K562 (cell line): ENCODE results near the gene IL10. TPM values are rescaled to one million over a fixed set of nuclear protein-coding genes. Genes with fewer than 3 reads are reported as not detected.

Source experiments
- ARID2 ChIP-seq: fragments of 450-650 bp; IDR thresholded peaks from 2 replicates; pipeline ENCODE4 v1.6.1; 2017; ENCODE audit warnings: antibody characterized with exemption, mild to moderate bottlenecking
- ATF2 ChIP-seq: sonication (generic); formaldehyde crosslinking; IDR thresholded peaks from 2 replicates; pipeline ENCODE4 v1.8.1; 2022; ENCODE audit warnings: missing genetic modification reagents
- ID3 ChIP-seq, 2 experiments: fragments of 250-450 bp in 1 of 2; fragments of 450-650 bp in 1 of 2; sonication (Bioruptor Pico) in 1 of 2; IDR thresholded peaks; 2 replicates each; pipeline versions ENCODE4 v1.6.1 to v1.8.0; 2016 to 2021; ENCODE audit warnings: mild to moderate bottlenecking in 2 of 2, moderate library complexity in 2 of 2, missing compliant biosample characterization in 1 of 2, missing genetic modification characterization in 1 of 2
- MTF1 ChIP-seq: fragments of 250-450 bp; sonication (Bioruptor Pico); IDR thresholded peaks from 2 replicates; pipeline ENCODE4 v1.9.0; 2021; ENCODE audit warnings: moderate library complexity, mild to moderate bottlenecking, inconsistent platforms, borderline replicate concordance
- NELFE ChIP-seq: IDR thresholded peaks from 2 replicates; pipeline ENCODE4 v1.6.1; 2011; ENCODE audit warnings: mild to moderate bottlenecking; ENCODE audit not compliant: insufficient read depth, insufficient read length
- NFYB ChIP-seq: IDR thresholded peaks from 2 replicates; pipeline ENCODE4 v1.6.1; 2011; ENCODE audit warnings: mild to moderate bottlenecking, moderate library complexity; ENCODE audit not compliant: insufficient read length; ENCODE audit errors: extremely low read depth
- NR3C1 ChIP-seq: sonication (generic); formaldehyde crosslinking; IDR thresholded peaks from 2 replicates; pipeline ENCODE4 v1.8.1; 2022; ENCODE audit warnings: missing genetic modification reagents
- PHF20 ChIP-seq: fragments of 450-650 bp; IDR thresholded peaks from 2 replicates; pipeline ENCODE4 v1.6.1; 2018; ENCODE audit not compliant: partially characterized antibody
- POU5F1 ChIP-seq: fragments of 150-350 bp; IDR thresholded peaks from 2 replicates; pipeline ENCODE4 v1.6.1; 2014; ENCODE audit warnings: borderline replicate concordance, low read length, low read depth, mild to moderate bottlenecking; ENCODE audit not compliant: partially characterized antibody
- RBM17 ChIP-seq: fragments of 200-400 bp; formaldehyde crosslinking; IDR thresholded peaks from 2 replicates; pipeline ENCODE4 v1.6.1; 2017; ENCODE audit warnings: low read depth, mild to moderate bottlenecking, low read length, borderline replicate concordance
- SMAD2 ChIP-seq: fragments of 150-350 bp; IDR thresholded peaks from 2 replicates; pipeline ENCODE4 v1.6.1; 2014; ENCODE audit warnings: low read depth, mild to moderate bottlenecking, low read length
- SMARCC2 ChIP-seq: fragments of 450-650 bp; IDR thresholded peaks from 2 replicates; pipeline ENCODE4 v1.6.1; 2017; ENCODE audit warnings: antibody characterized with exemption, moderate library complexity, mild to moderate bottlenecking, low read depth
- SRSF1 ChIP-seq: fragments of 200-400 bp; formaldehyde crosslinking; IDR thresholded peaks from 2 replicates; pipeline ENCODE4 v1.6.1; 2017; ENCODE audit warnings: mild to moderate bottlenecking, low read depth, low read length, moderate library complexity
- ZBTB11 ChIP-seq, 3 experiments: fragments of 200-800 bp in 1 of 3; fragments of 250-450 bp in 1 of 3; fragments of 450-650 bp in 1 of 3; sonication (Bioruptor Pico) in 1 of 3; sonication (Bioruptor generic) in 1 of 3; formaldehyde crosslinking in 1 of 3; IDR thresholded peaks; 2 replicates each; pipeline versions ENCODE4 v1.6.1 to v1.8.0; 2016 to 2022; ENCODE audit warnings: mild to moderate bottlenecking in 2 of 3, missing genetic modification characterization in 2 of 3, missing compliant biosample characterization in 1 of 3, moderate library complexity in 1 of 3
- ZBTB2 ChIP-seq: fragments of 450-650 bp; IDR thresholded peaks from 2 replicates; pipeline ENCODE4 v1.6.1; 2016; ENCODE audit warnings: antibody characterized with exemption
- ZBTB43 ChIP-seq: sonication (generic); formaldehyde crosslinking; IDR thresholded peaks from 2 replicates; pipeline ENCODE4 v1.8.0; 2023; ENCODE audit warnings: mild to moderate bottlenecking, missing genetic modification reagents
- ZEB2 ChIP-seq: fragments of 450-650 bp; IDR thresholded peaks from 2 replicates; pipeline ENCODE4 v1.6.1; 2016
- ZNF431 ChIP-seq: sonication (generic); formaldehyde crosslinking; IDR thresholded peaks from 2 replicates; pipeline ENCODE4 v1.8.0; 2022; ENCODE audit warnings: mild to moderate bottlenecking, missing genetic modification reagents
- ZNF707 ChIP-seq: fragments of 250-450 bp; sonication (Bioruptor Pico); conservative IDR thresholded peaks from 2 replicates; pipeline ENCODE4 v1.8.0; 2022; ENCODE audit warnings: inconsistent platforms, mild to moderate bottlenecking, moderate library complexity
- polyA plus RNA-seq, 8 experiments: library from polyadenylated mRNA; depleted of rRNA in 4 of 8; stranded (reverse) in 5 of 8; unstranded in 3 of 8; fragments of >200 nt; fragmentation: Nextera tagmentation in 2 of 8; fragmentation: Illumina TruSeq in 1 of 8; extraction: Ambion mirVana in 2 of 8; extraction: Trizol in 1 of 8; gene quantifications; 2 replicates each; pipeline versions ENCODE4 v1.2.1 to v1.2.3, GENCODE V29; 2011 to 2014; ENCODE audit warnings: inconsistent platforms in 1 of 8, missing spikeins in 1 of 8
- total RNA-seq, 7 experiments: library from RNA; depleted of rRNA in 6 of 7; stranded (reverse); fragments of >200 nt in 6 of 7; fragmentation: Illumina TruSeq in 2 of 7; extraction: Trizol in 2 of 7; gene quantifications; 2 replicates each; pipeline versions ENCODE4 v1.2.1 to v1.2.3, GENCODE V29; 2011 to 2021; ENCODE audit warnings: low replicate concordance in 1 of 7

Gene IL10
- total and polyA plus RNA-seq, 9 of the 15 experiments (the other 6 are each of a cell fraction or from before 2014, with no cell fraction given), result 0.29 TPM; not detected in 8

GRCh38 chr1:206735553-206736031, 36.7 kb downstream of the IL10 start (continued):
- TF ChIP-seq ZBTB11 (CRISPR knock-in tag; IDR thresholded peaks at IDR 0.05), result peak in 1 of 3 experiments; percentile 82; a peak in 2 of 6 replicates
- no peak for TF ChIP-seq ZNF431 (CRISPR knock-in tag)
- TF ChIP-seq ZBTB43, result no peak
- no peak for TF ChIP-seq RBM17
- no peak for TF ChIP-seq ID3 (CRISPR knock-in tag; IDR thresholded peaks at IDR 0.05)
- peak; percentile 96 for TF ChIP-seq ID3 (tag; IDR thresholded peaks at IDR 0.05)
- no peak for TF ChIP-seq NR3C1 (CRISPR knock-in tag)
- no peak for TF ChIP-seq ARID2
- no peak for TF ChIP-seq POU5F1
- peak; percentile 58; the same call in 1 of the 2 replicates for TF ChIP-seq ZBTB2
- no peak for TF ChIP-seq SMAD2
- TF ChIP-seq PHF20, result no peak
- no peak for TF ChIP-seq SRSF1
- TF ChIP-seq SMARCC2, result peak; percentile 89
- 0 out of 2 replicates have a peak, but pooled peaks have one; percentile 61 for TF ChIP-seq ZEB2
- TF ChIP-seq NELFE, result no peak
- TF ChIP-seq NFYB, result no peak
- no peak for TF ChIP-seq ATF2 (CRISPR knock-in tag)
- no peak for TF ChIP-seq MTF1 (CRISPR knock-in tag)
- no peak for TF ChIP-seq ZNF707 (CRISPR knock-in tag)
